Activated CD8-positive, alpha-beta memory T cell treated with anti-CD3 and anti-CD28 coated beads for 1 hour (primary cell): ENCODE data around the gene PSKH1.

Experiments
- DNase-seq, 2 donors: peaks; one replicate each; pipeline ENCODE4 v3.0.0-alpha.2; 2020; ENCODE audit warnings: low read depth in 1 of 2; ENCODE audit errors: extremely low read depth in 1 of 2

Gene PSKH1

GRCh38 chr16:67865318-67865717 lies 27.7 kb upstream of the PSKH1 start:
- no peak for DNase-seq

GRCh38 chr16:67868290-67868689 lies 24.8 kb upstream of the PSKH1 start:
- no peak for DNase-seq

GRCh38 chr16:67869653-67870052 lies 23.4 kb upstream of the PSKH1 start:
- no peak for DNase-seq

- no peak for DNase-seq
These were observed 21.8 kb upstream of the PSKH1 start for GRCh38 chr16:67871256-67871655.

GRCh38 chr16:67872131-67872630 lies 20.9 kb upstream of the PSKH1 start:
- no peak for DNase-seq

- peak; percentile 51 to 82 for DNase-seq
These were observed 20.2 kb upstream of the PSKH1 start, which contains the start of gene EDC4 for GRCh38 chr16:67872631-67873434. Gene EDC4 (plus strand): TSS chr16:67873052. CDS start chr16:67873262, 210 bp downstream.

- DNase-seq, result no peak
These were observed 19.4 kb upstream of the PSKH1 start for GRCh38 chr16:67873435-67874370.

GRCh38 chr16:67874372-67874771 lies 18.7 kb upstream of the PSKH1 start:
- no peak for DNase-seq

GRCh38 chr16:67877064-67877463 lies 16.0 kb upstream of the PSKH1 start:
- DNase-seq, result no peak

- no peak for DNase-seq
These were observed 14.8 kb upstream of the PSKH1 start for GRCh38 chr16:67878232-67878631.

- no peak for DNase-seq
These were observed 14.2 kb upstream of the PSKH1 start for GRCh38 chr16:67878846-67879245.

- no peak for DNase-seq
These were observed 13.6 kb upstream of the PSKH1 start for GRCh38 chr16:67879462-67879861.

- DNase-seq, result no peak
These were observed 13.1 kb upstream of the PSKH1 start for GRCh38 chr16:67879936-67880335.

GRCh38 chr16:67880584-67880983 lies 12.5 kb upstream of the PSKH1 start:
- no peak for DNase-seq

- no peak for DNase-seq
These were observed 11.4 kb upstream of the PSKH1 start for GRCh38 chr16:67881621-67882161.

GRCh38 chr16:67882374-67883145 lies 10.5 kb upstream of the PSKH1 start:
- DNase-seq, result no peak

- DNase-seq, result no peak
These were observed 9.7 kb upstream of the PSKH1 start for GRCh38 chr16:67883146-67883871.

GRCh38 chr16:67883872-67884261 lies 9.2 kb upstream of the PSKH1 start:
- DNase-seq, result peak; percentile 22 to 71

- no peak for DNase-seq
These were observed 8.4 kb upstream of the PSKH1 start, which contains the start of gene NRN1L for GRCh38 chr16:67884684-67885083. Gene NRN1L (plus strand): TSS chr16:67884885. CDS start chr16:67884904, 19 bp downstream.

- DNase-seq, result no peak
These were observed 7.5 kb upstream of the PSKH1 start for GRCh38 chr16:67885545-67885944.
